ENCODE results near the gene GRB2.
"Not testable (repeated sequence)": the region's sequence is repeated elsewhere in the genome, so short reads cannot be mapped to it uniquely, and the experiment has no call there.

The GRB2 gene

GRCh38 chr17:75352079-75352569 lies 53.4 kb downstream of the GRB2 start:
- DNase-seq (ENCODE audit: low read depth) = no peak
- no peak for TF ChIP-seq CTCF (IDR thresholded peaks at IDR 0.05; ENCODE audit: control insufficient read depth, insufficient read depth, low read depth, low read length, missing control alignments)
- no peak overlapping the region for H3K4me3 ChIP-seq (ENCODE audit: control insufficient read depth, low read depth, low read length)

GRCh38 chr17:75350706-75351105 lies 54.8 kb downstream of the GRB2 start:
- H3K4me3 ChIP-seq (ENCODE audit: control insufficient read depth, low read depth, low read length) = no peak overlapping the region
- DNase-seq (ENCODE audit: low read depth) = no peak
- TF ChIP-seq CTCF (IDR thresholded peaks at IDR 0.05; ENCODE audit: control insufficient read depth, insufficient read depth, low read depth, low read length, missing control alignments) = no peak

- no peak for TF ChIP-seq CTCF (IDR thresholded peaks at IDR 0.05; ENCODE audit: control insufficient read depth, insufficient read depth, low read depth, low read length, missing control alignments)
- no peak overlapping the region for H3K4me3 ChIP-seq (ENCODE audit: control insufficient read depth, low read depth, low read length)
- DNase-seq (ENCODE audit: low read depth) = no peak
Observed at GRCh38 chr17:75350029-75350428, 55.4 kb downstream of the GRB2 start.

- TF ChIP-seq CTCF (IDR thresholded peaks at IDR 0.05; ENCODE audit: control insufficient read depth, insufficient read depth, low read depth, low read length, missing control alignments) = no peak
- DNase-seq (ENCODE audit: low read depth) = no peak
- H3K4me3 ChIP-seq (ENCODE audit: control insufficient read depth, low read depth, low read length) = no peak overlapping the region
Observed at GRCh38 chr17:75349589-75349988, 55.9 kb downstream of the GRB2 start.

GRCh38 chr17:75348386-75349012 lies 57.0 kb downstream of the GRB2 start:
- no peak overlapping the region for H3K4me3 ChIP-seq (ENCODE audit: control insufficient read depth, low read depth, low read length)
- DNase-seq (ENCODE audit: low read depth) = no peak
- no peak for TF ChIP-seq CTCF (IDR thresholded peaks at IDR 0.05; ENCODE audit: control insufficient read depth, insufficient read depth, low read depth, low read length, missing control alignments)

- DNase-seq (ENCODE audit: low read depth) = peak; percentile 24
- no peak overlapping the region for H3K4me3 ChIP-seq (ENCODE audit: control insufficient read depth, low read depth, low read length)
- TF ChIP-seq CTCF (IDR thresholded peaks at IDR 0.05; ENCODE audit: control insufficient read depth, insufficient read depth, low read depth, low read length, missing control alignments) = no peak
Observed at GRCh38 chr17:75346906-75347305, 58.6 kb downstream of the GRB2 start.

GRCh38 chr17:75346368-75346767 lies 59.1 kb downstream of the GRB2 start:
- H3K4me3 ChIP-seq (ENCODE audit: control insufficient read depth, low read depth, low read length); DNase-seq (ENCODE audit: low read depth): not testable (repeated sequence)
